GM21786 (cell line): ENCODE results near the gene FGD5.

Experiments used
- ATAC-seq: cut with Tn5 transposase; IDR thresholded peaks from one replicate; pipeline ENCODE4 v1.9.1; 2021; ENCODE audit not compliant: unreplicated experiment

Gene FGD5

DNA sequence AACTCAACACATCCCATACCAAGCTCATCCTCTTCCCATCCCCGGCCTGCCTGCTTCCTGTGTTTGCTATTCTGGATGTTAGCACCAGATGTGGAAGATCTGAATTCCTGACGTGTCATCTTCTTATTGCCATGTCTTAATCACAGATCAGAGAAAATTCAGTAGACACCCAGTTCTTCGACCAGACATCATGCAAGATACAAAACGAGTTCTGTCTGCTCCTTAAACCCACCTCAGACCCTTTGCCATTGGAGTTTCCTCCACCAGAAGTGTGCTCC, 52.0 kb downstream of the FGD5 start:
- no peak for ATAC-seq

GRCh38 chr3:14871456-14872200, 52.9 kb downstream of the FGD5 start:
- no peak for ATAC-seq

DNA sequence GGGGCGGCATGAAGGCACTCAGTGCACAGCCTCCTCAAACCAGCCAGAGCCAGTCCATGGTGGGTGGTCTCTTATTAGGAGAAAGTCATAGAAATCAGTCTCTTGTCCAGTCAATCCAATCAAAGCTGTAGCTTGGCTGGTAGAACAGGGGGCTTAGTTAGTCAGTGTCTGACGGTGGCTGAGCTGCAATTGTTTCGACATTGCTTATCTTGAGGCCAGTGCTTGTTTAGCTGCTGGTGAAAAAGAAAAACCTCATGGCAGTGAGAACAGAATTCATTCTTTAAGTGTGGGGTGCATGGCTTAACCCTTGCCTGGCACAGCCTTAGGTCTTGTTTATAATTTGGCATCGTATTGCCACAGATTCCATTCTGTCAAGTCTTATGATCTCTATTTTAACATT, 53.9 kb downstream of the FGD5 start:
- no peak for ATAC-seq

GRCh38 chr3:14874784-14875183, 56.0 kb downstream of the FGD5 start:
- ATAC-seq: no peak

GRCh38 chr3:14875411-14876175, 56.8 kb downstream of the FGD5 start:
- no peak for ATAC-seq

GRCh38 chr3:14876921-14877333, 58.2 kb downstream of the FGD5 start:
- ATAC-seq: no peak

GRCh38 chr3:14877469-14877868, 58.7 kb downstream of the FGD5 start:
- no peak for ATAC-seq

DNA sequence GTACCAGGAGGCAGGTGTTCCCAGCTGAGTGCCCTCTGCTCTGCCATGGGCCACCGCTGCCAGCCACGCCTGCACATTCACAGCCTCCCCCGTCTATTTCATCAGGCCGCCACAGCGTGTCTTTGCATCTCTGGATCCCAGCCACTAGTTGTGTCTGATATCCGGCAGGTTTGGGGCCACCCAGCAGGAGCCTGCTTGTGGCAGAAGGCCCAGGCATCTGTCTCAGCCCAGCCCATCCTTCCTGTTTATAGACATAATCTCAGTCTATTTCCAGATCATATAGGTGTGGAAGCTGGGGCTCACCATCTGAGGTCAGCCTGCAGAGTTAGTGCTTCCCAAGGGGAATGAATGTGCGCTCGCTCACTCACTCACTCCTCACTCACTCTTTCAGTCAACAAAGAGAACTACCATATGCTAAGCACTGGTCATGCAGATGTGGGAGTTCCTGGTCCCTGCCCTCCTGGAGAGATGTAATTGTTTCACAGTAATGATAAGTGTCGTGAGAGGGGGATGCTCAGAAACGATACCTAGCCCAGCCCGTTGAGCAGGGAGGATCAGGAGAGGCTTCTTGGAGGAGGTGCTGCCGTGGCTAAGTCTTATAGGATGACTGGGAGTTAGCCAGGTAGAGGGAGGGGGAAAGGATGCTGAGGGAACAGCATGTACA, 60.6 kb downstream of the FGD5 start:
- ATAC-seq: no peak

DNA sequence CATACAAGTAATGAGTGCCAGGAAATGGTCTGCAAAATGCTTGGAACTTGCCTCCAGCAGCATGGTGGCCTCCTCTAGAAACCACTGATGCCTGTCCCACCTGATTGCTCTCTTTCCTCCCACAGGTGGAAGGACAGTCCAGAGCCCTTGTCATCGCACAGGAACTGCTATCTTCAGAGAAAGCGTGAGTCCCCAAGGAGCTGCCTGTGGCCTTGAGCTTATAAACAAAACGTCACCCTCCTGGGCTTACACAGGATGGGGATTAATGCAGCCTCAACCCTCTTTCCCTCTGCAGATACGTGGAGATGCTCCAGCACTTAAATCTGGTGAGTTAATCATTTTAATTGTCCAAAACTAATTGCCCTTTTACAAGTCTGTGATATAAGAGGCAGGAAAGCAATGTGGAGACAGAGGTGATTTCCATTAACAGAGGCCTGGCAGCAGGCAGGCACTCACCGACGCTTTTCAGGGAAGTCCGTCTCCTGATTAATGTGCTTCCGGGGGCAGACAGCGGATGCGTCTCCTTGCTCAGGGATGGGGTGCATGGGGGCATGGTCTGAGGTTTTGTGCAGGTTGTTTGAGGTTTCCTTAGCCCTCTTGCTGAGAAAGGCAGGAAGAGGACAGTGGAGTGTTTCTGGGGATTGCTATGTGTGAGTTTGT, 61.8 kb downstream of the FGD5 start:
- no peak for ATAC-seq

- no peak for ATAC-seq
Measured at GRCh38 chr3:14883226-14883625, 64.5 kb downstream of the FGD5 start.

- ATAC-seq: no peak
Measured at GRCh38 chr3:14884665-14885064, 65.9 kb downstream of the FGD5 start.

- no peak for ATAC-seq
Measured at GRCh38 chr3:14885307-14885706, 66.5 kb downstream of the FGD5 start.

- ATAC-seq: no peak
Measured at GRCh38 chr3:14886101-14886500, 67.3 kb downstream of the FGD5 start.

GRCh38 chr3:14889205-14889604, 70.4 kb downstream of the FGD5 start:
- ATAC-seq: no peak

DNA sequence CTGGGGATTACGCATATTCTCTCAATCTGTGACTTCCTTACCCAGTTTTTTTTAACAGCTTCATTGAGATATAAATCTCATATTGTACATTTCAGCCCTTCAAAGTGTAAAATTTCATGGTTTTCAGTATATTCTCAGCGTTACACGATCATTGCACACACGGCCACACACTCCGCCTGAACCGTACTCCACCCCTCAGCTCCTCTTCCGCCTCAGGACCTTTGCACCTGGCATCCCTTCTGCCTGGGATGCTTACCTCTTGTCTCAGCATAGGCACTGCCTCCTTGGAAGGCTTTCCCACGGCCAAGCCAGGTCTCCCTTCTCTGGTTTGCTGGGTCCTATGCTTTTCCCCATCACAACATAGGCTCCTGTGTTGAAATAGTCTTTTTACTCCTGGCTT, 71.2 kb downstream of the FGD5 start:
- no peak for ATAC-seq

- ATAC-seq: no peak
Measured at GRCh38 chr3:14890476-14890875, 71.7 kb downstream of the FGD5 start.

- no peak for ATAC-seq
Measured at GRCh38 chr3:14891135-14892132, 72.7 kb downstream of the FGD5 start.

DNA sequence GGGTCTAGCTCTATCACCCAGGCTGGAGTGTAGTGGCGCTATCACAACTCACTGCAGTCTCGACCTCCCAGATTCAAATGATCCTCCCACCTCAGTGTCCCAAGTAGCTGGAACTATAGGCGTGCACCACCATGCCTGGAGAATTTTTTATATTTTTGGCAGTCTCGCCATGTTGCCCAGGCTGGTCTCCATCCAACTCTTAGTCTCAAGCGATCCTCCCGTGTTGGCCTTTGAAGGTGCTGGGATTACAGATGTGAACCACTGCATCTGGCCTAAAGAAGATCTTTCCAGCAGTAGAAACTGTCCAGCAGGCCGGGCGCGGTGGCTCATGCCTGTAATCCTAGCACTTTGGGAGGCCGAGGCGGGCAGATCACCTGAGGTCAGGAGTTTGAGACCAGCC, 73.5 kb downstream of the FGD5 start:
- no peak for ATAC-seq

DNA sequence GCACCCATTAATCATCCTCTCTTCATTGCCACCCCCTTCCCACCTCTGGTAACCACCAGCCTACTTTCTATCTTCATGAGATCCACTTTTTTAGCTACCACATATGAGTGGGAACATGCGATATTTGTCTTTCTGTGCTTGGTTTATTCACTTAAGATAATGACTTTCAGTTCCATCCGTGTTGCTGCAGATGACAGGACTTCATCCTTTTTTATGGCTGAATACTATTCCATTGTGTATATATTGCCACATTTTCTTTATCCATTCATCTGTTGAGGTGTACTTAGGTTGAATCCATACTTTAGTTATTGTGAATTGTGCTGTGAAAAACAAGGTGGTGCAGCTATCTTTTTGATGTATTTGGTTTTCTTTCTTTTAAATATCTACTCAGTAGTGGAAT, 75.3 kb downstream of the FGD5 start:
- no peak for ATAC-seq

DNA sequence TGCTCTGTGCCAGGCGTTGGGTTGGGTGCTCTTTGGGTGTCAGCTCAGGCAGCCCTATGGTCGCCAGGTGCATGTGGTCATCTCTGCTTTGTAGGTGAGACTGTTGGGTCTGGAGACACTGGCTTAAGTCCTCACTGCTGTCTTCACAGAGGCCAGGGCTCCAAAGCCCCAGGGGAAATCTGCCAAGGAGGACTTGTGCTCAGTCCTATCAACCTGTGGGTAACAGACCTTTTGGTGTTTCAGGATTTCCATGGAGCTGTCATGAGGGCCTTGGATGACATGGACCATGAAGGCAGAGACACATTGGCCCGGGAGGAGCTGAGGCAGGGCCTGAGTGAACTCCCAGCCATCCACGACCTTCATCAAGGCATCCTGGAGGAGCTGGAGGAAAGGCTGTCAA, 78.5 kb downstream of the FGD5 start:
- ATAC-seq: no peak

GRCh38 chr3:14898929-14899328, 80.2 kb downstream of the FGD5 start:
- ATAC-seq: no peak
